GM21367 (cell line): ENCODE results near the gene ADAMTSL1.

Experiments
- ATAC-seq: cut with Tn5 transposase; IDR thresholded peaks from one replicate; pipeline ENCODE4 v1.9.1; 2021; ENCODE audit not compliant: unreplicated experiment

Gene ADAMTSL1

GRCh38 chr9:18638371-18639249 is 164.7 kb downstream of the ADAMTSL1 start:
- ATAC-seq: no peak

- no peak for ATAC-seq
Observed at GRCh38 chr9:18639911-18640310, 166.0 kb downstream of the ADAMTSL1 start.

DNA sequence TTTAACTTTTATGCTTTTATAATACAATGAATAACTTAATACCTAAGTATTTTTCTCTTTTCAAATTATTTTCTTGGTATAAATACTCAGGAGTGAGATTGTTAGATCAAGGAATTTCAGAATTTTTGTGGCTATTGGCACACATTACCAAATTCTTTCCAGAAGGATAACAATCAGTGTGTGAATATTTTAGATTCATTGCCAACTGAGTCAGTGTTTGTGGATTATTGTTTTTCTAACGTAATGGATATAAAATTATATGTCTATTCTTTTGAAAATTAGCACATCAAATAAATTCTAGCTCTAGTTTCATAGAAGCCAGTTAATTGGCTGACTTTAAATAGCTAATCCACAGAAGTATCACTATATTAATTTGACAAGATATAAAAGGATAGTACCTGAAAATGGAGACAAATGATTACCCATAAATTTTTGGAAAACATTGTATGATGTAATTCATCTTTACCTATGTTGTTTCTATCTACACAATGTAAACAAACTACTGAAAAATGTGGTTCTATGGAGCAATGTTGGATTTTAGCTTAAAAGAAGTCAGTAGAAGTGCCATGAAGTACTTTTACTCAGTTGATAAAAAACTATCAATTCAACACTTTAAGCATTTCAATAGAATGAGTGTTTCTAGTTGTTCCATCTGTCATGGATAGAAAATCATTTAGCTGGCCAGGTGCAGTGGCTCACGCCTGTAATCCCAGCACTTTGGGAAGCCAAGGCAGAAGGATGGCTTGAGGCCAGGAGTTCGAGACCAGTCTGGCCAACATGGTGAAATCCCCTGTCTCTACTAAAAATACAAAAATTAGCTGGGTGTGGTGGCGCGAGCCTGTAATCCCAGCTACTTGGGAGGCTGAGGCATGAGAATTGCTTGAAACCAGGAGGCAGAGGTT is 185.1 kb downstream of the ADAMTSL1 start:
- no peak for ATAC-seq

DNA sequence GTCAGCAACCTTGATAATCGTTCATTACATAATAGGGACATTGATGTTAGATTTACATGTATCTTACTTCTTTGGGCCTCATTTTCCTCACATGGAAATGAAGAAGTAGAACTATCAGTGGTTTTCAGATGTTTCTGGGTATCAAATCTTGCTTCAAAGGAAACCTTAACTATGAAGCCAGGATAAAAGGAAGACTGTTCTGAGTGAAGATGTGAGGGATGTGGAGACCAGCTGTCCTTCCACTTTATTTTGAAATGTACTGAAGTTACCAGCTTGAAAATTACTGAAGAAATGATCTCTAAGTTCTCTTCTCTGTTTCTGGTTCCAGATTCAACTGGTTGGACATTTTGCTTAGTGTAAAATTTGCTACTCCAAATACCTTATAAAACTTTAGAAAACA is 186.0 kb downstream of the ADAMTSL1 start:
- no peak for ATAC-seq

- ATAC-seq: no peak
Observed at GRCh38 chr9:18662320-18662719, 188.4 kb downstream of the ADAMTSL1 start.

GRCh38 chr9:18665947-18666346 is 192.0 kb downstream of the ADAMTSL1 start:
- ATAC-seq: no peak

DNA sequence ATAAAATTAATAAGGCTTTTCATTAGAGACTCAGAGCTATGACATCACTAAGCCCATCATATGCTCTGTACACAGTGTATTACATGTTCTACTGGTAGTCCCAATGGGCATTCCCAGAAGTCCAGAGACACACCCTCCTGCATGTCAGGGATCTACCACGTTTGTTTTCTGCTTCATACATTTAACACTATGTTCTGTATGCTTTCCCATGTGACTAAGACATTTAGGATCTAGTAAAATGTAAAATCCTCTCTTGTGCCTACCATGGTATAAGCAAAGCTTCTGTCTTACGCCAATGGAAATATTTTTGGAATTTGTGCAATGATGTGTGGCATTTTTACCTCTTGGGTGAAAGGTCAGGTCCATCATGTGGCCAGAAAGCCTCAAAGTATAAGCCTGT is 192.4 kb downstream of the ADAMTSL1 start:
- ATAC-seq: no peak

DNA sequence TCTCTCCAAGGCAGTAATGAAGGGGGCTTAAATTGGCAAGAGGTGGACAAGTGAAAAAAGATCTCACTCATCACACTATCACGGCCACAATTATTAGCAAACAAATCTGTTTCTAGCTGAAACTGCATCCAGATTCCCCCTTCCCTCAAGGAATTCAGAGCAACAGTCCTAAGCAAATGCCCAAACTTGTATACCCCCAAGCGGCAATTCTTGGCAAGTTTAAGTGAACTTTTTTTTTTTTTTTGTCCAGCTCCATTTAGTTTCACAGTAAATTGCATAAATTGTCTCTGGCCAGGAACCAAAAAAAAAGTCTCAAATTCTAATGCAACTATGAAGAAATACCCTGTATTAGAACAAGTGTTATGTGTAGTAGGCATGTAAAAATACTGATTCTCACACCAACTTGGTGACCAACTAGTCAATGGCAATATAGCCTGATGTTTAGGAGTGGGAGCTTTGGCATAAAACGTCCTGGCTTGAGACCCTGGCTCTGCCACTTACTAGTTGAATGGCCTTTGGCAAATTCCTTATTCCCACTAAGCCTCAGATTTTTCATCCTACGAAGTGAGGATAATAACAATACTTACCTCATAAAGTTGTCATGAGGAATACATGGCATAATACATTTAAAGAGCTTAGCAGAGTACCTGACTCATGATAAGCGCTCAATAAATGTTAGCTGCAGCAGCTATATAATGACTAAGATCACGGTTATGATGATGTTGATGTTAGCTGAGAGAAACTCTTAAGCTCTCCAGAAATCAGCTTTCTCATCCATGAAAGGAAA is 193.2 kb downstream of the ADAMTSL1 start:
- no peak for ATAC-seq

- no peak for ATAC-seq
Observed at GRCh38 chr9:18668944-18669343, 195.0 kb downstream of the ADAMTSL1 start.

DNA sequence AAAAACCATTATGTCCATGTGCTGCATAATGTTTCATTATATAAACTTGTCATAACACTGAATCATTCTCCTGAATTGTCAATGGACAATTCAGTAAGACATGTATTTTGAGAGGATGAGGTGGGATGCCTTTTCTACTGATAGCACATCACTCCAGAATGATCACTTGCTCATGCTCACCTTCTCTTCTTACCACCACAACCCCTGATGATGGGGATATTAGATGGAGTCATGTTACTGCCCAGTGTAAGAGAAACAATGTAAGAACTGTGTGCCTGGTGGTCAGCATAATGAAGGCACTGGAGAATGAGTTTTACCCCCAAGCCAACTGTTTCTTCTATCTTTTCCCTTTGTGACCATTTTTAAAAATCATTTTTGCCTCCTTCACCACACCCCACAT is 198.8 kb downstream of the ADAMTSL1 start:
- no peak for ATAC-seq

- ATAC-seq: no peak
Observed at GRCh38 chr9:18673179-18673578, 199.2 kb downstream of the ADAMTSL1 start.

DNA sequence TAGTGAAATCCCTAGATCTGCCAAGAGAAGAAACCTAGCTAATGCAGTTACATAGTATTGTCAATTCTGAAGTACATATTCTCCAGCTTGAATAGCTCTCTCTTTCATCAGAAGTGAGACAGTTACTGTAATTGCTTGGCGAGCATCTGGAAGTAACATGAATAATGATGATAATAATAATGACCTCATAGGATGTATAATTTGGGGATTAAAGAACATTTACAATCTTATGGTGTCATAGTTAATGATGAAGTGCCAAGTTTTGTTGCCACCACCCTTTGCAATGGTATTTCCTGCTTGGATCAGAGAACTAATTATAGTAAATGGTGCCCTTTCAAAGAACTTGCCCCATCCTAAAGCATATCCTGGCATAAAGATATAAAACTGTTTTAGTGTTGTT is 201.4 kb downstream of the ADAMTSL1 start:
- no peak for ATAC-seq

DNA sequence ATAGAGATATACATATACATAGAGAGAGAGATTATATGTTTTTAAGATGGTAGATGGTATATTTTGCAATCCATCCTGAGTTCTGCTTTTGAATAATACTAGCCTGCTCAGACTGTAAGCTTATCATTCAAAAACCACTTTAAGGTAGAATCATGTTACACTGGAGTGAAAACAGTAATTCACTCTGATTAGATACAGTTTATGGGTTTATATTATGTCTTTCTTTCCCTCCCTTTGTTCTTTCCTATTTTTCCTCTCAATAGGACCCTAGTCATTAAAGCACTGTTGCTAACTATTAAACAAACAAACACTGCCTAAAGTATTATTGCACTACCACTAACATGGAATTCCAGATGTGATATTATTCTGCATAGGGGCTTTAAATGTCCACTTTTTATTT is 202.0 kb downstream of the ADAMTSL1 start:
- ATAC-seq: no peak

DNA sequence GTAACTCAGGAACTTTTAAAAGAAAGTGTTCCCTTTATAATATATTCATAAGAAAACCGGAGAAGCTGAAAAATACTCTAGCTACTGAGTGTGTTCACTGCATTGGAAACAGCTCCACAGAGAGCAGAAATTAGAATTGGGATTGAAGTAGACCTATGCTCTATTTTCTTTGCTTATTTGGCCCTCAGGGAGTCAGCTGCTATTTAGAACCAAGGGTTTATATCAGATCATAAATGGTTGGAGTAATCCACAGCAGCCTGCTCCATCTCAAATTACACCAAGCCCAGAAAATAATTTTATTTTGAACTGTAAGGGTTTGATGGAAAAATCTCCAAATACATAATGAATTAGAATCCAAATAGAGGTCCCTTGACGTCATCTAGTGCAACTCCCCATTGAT is 202.6 kb downstream of the ADAMTSL1 start:
- ATAC-seq: no peak

DNA sequence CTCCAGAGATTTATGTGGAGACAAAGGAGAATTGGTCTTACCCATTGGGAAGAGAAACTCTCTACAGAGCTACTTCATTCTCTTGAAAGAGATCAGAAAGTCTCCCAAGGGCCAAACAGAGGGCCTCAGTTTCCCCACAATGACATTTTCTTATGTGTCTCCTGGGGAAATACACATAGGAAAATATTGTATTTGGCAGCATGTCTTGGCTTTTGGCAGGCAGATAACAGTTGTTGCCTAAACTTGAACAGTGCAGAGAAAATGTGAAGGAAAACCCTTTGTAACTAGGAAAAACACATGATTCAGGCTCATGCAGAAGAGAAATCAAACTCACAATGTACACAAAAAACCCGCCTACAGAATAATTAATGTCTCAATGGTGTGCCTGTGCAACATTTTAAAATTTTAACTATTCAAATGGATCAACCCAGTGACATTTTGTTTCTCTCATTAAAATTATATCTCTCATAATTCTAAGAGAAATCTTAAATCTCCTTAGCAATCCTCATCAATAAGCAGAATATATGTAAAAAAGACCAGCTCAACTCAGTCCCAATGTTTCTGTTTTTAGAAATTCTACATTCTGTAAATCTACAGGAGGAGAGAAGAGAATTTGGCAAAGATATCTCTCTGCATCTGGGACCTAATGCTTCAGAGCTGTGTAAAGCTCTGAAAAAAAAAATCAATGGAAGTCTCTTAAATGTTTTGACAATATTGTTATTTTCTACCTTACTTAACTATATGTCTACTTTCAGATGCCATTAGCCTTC is 205.1 kb downstream of the ADAMTSL1 start:
- no peak for ATAC-seq

- ATAC-seq: no peak
Observed at GRCh38 chr9:18682907-18683306, 209.0 kb downstream of the ADAMTSL1 start.

- no peak for ATAC-seq
Observed at GRCh38 chr9:18683312-18683711, 209.4 kb downstream of the ADAMTSL1 start.

DNA sequence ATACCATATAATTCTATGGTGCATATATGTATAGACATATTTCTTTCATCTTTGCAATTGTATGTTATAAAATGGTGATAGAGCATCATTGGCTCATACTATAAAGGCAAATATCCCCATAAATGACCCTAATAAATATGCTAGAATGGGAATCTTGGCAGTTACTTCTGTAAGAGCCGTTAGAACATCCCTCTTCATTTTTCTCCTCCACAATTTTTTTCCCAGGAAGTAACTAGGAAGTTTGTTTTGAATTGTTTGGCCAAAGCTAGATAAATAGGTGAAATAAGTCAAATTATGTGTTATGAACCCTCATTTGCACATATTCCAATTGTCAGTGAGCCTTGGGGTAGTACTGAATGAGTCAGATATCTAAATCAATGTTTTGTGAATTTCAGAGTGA is 209.9 kb downstream of the ADAMTSL1 start:
- no peak for ATAC-seq

GRCh38 chr9:18684593-18685317 is 210.8 kb downstream of the ADAMTSL1 start:
- ATAC-seq: no peak
